NCI-H82 (cell line): ENCODE results near the gene APCDD1.
"Not testable (repeated sequence)": the region's sequence is repeated elsewhere in the genome, so short reads cannot be mapped to it uniquely, and the experiment has no call there.

Source experiments
- DNase-seq: peaks from one replicate; lab custom pipeline; 2025; lab: John Stamatoyannopoulos, UW

APCDD1 gene

DNA sequence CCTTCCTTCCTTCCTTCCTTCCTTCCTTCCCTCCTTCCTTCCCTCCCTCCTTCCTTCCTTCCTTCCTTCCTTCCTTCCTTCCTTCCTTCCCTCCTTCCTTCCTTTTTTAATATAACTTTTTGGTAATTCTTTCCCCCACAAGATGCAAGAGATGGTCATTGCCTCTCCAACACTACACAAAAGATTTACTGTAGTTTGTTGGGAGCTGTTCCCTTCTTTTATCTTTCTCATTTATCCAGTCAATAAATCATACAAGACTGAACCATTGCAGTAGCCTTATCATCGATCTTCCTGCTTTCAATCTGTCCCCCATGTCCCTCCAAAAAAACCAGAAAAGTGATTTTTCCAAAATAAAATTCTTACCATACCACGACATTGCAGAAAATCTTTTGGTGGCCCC, 8.2 kb downstream of the APCDD1 start:
- no peak for DNase-seq

GRCh38 chr18:10463096-10463495, 8.7 kb downstream of the APCDD1 start:
- no peak for DNase-seq

- DNase-seq, result no peak
Observed at GRCh38 chr18:10463741-10464140, 9.3 kb downstream of the APCDD1 start.

- not testable (repeated sequence) for DNase-seq
Observed at GRCh38 chr18:10464161-10464648, 9.8 kb downstream of the APCDD1 start.

- no peak for DNase-seq
Observed at GRCh38 chr18:10465174-10465939, 10.9 kb downstream of the APCDD1 start.

DNA sequence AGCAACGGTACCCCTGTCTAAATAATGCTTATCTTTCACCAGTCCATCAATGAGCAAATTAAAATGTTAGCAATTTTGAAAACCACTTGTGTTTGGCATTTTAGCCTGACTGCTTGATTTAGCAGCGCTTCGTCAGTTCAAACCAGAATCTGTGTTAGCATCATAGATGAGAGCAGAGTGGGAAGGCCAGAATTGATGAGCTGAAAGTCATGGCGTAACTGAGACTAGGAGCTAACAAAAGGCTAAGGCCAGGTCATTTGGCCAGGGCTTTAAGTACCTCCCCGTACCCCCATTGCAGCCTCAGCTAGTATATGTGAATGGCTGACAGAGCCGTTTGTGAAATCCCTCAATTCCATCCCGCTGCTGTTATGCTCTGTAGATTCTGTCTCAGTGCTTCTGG, 16.0 kb downstream of the APCDD1 start:
- DNase-seq, result no peak

- no peak for DNase-seq
Observed at GRCh38 chr18:10471574-10471973, 17.1 kb downstream of the APCDD1 start.

GRCh38 chr18:10473132-10473531, 18.7 kb downstream of the APCDD1 start:
- DNase-seq, result no peak

GRCh38 chr18:10474309-10474708, 19.9 kb downstream of the APCDD1 start:
- no peak for DNase-seq

- no peak for DNase-seq
Observed at GRCh38 chr18:10475276-10475653, 20.8 kb downstream of the APCDD1 start.

- DNase-seq, result no peak
Observed at GRCh38 chr18:10475654-10476291, 21.3 kb downstream of the APCDD1 start.

DNA sequence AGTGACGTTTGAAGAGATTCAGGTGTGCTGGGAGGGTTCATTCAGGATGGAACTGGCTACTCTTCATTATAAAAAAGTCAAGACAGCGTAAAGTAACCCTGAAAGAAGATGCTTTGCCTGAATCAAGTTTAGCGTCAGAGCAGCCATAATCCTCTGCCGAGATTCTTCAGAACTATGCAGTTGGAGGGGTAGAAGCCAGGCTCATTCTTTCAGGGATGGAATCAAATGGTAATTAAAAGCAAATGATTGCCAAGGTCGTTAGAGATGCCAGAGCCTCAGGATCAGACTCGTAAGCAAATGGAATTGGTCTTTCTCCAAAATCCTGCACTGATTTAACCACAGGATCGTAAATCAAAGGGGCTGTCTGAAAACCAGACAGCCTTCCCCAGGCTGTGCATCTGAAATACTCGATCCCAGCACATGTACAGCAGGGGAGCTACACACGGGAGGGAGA, 21.9 kb downstream of the APCDD1 start:
- DNase-seq, result no peak

GRCh38 chr18:10477121-10477862, 22.9 kb downstream of the APCDD1 start:
- DNase-seq, result no peak

- DNase-seq, result no peak
Observed at GRCh38 chr18:10477863-10478260, 23.4 kb downstream of the APCDD1 start.

DNA sequence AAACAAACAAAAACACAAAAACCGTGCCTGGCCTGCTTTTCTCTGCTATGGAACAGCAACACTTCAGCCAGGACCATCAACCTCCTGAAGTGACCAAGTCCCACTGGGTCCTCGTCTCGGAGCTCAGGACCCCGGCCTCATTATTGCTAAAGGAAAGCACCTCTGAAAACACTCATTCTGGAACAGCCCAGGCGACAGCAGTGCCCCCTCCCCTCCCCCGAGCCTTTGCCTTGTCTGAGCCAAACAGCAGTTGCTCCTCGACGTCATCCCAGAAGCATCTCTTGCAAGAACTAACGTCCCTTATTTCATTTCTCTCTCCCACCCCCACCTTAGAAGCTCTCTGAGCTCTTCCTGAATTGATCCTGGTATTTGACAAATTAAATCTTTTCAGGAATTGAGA, 27.4 kb downstream of the APCDD1 start:
- no peak for DNase-seq

GRCh38 chr18:10482363-10482984, 28.0 kb downstream of the APCDD1 start:
- DNase-seq, result no peak

DNA sequence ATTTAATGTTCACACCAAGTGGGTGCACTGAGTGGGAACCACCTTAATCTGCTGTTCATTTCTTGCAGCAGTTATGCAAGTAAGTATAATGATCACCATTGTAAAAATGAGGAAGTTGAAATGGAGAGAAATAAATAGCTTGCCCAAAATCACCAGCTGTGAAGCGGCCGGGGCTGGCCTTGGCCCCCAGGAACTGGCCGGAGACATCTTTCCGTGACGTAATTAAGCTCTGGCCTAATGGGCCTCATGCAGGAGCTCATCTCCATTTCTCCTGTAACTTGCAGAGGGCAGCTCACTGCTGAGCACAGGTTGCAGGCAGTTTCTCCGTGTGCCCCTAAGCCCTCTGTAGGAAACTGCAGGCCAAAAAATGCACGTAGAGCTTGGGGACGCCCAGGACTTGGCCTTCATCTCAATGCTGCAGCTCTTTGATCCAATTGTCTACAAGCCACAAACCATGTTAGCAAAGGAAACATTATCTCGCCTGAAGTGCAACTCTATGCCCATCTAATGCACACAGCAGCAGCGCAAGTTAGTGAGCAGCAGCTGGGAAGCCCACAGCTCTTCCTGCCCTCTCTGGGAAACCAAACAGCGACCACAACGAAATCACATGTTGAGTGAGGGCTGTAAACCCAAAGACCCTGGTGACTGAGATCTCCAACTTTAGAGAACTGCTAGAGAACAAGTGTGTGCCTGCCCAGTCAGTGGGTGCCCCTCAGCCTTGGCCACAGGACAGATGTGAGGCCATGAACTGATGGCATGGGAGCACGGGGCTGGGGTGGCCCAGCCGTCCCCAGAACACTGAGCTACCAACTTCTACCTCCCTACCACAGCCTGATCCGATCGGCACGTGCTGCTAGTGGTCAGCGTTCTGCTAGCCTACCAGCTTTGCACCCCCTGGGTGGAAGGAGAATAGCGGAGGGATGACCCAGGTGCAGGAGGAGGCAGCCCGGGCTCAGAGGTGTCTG, 28.8 kb downstream of the APCDD1 start:
- no peak for DNase-seq

DNA sequence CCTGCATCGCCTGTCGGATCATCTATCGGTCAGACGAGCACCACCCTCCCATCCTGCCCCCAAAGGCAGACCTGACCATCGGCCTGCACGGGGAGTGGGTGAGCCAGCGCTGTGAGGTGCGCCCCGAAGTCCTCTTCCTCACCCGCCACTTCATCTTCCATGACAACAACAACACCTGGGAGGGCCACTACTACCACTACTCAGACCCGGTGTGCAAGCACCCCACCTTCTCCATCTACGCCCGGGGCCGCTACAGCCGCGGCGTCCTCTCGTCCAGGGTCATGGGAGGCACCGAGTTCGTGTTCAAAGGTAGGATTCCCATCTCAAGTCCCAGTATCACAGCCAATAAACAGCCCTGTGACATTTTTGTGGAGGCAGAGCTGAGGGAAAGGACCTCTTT, 31.0 kb downstream of the APCDD1 start:
- no peak for DNase-seq

DNA sequence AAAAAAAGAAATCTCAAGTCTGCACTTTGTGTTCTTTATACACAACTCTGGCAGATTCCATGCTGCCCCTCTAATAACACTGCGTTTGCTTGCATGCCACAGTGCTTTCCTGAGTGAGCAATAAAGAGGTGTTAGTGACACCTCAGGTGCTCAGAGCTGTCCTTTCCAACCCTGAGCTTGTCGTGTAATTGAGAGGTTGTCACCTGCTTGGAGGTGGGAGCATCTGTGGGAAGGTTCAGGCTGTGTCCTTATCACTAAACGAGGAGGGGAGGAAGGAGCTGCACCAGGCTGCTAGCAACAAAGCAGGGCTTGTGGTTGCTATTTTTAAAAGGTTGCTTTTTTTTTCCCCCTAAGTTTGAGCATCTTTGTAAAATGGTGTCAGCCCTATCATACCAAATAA, 31.9 kb downstream of the APCDD1 start:
- DNase-seq, result no peak

DNA sequence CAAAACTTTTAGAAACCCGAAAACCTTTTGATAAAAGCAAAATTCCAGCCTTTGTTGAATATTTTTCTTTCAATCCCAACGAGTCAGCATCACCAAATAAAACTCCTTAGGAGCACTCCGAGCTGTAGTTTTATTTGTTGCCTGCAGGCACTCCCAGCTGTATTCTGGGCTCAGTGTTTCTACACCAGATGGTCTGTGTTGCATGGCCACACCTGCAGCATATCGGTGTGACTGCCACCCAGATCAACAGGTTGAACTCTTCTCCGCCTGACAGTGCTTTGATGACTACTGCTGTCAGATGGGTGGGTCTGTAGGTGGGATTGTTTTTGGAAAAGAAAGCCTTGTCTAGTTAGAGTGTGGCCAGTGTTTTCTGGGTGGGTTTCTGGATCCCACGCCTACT, 32.7 kb downstream of the APCDD1 start:
- no peak for DNase-seq

- DNase-seq, result no peak
Observed at GRCh38 chr18:10488017-10488416, 33.6 kb downstream of the APCDD1 start.
